ENCODE data around the gene PARD3.

GRCh38 chr10:34778237-34778636, 36.9 kb downstream of the PARD3 start:
- TF ChIP-seq CTCF (IDR thresholded peaks at IDR 0.05) (no peak), POLR2A (IDR thresholded peaks at IDR 0.05) (no peak)

Measured in Peyer's patch (tissue), 4 donors.